ENCODE data around the gene ADRA2B.

GRCh38 chr2:96123290-96123689, 6.9 kb upstream of the ADRA2B start:
- TF ChIP-seq, protein P1, sequence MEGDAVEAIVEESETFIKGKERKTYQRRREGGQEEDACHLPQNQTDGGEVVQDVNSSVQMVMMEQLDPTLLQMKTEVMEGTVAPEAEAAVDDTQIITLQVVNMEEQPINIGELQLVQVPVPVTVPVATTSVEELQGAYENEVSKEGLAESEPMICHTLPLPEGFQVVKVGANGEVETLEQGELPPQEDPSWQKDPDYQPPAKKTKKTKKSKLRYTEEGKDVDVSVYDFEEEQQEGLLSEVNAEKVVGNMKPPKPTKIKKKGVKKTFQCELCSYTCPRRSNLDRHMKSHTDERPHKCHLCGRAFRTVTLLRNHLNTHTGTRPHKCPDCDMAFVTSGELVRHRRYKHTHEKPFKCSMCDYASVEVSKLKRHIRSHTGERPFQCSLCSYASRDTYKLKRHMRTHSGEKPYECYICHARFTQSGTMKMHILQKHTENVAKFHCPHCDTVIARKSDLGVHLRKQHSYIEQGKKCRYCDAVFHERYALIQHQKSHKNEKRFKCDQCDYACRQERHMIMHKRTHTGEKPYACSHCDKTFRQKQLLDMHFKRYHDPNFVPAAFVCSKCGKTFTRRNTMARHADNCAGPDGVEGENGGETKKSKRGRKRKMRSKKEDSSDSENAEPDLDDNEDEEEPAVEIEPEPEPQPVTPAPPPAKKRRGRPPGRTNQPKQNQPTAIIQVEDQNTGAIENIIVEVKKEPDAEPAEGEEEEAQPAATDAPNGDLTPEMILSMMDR (IDR thresholded peaks at IDR 0.05; ENCODE audit: poor library complexity) = no peak
- TF ChIP-seq EZH2 (IDR thresholded peaks at IDR 0.05; ENCODE audit: borderline replicate concordance) = no peak
- TF ChIP-seq EZH2phosphoT487 (IDR thresholded peaks at IDR 0.05; ENCODE audit: low read depth, severe bottlenecking, unreplicated experiment) = no peak
